ENCODE results near the gene DOK5. TPM values are rescaled to one million over a fixed set of nuclear protein-coding genes. Genes with fewer than 3 reads are reported as not detected.

DOK5 gene
- total and polyA plus RNA-seq, 2 of the 8 experiments (the other 6 are each of a cell fraction or from before 2014, with no cell fraction given) = 8.9 to 15.0 TPM

DNA sequence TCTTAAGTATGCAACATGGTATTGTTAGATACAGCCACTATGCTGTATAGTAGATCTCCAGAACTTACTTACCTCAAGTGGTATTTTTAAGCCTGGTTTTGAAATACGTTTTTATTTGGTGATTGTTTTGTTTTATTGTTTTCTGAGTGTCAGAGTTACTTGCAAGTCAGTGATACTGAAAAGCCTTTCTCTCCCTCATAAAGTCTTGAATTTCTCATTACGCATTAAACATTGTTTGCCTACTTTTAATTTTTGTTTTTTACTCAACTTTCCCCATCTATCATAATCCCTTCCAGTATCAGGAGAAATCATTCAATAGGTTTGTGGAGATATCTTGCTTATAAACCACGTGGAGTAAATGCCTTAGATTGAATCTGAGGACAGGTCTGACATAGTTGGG, 214.9 kb downstream of the DOK5 start (continued):
- TF ChIP-seq, protein P1, sequence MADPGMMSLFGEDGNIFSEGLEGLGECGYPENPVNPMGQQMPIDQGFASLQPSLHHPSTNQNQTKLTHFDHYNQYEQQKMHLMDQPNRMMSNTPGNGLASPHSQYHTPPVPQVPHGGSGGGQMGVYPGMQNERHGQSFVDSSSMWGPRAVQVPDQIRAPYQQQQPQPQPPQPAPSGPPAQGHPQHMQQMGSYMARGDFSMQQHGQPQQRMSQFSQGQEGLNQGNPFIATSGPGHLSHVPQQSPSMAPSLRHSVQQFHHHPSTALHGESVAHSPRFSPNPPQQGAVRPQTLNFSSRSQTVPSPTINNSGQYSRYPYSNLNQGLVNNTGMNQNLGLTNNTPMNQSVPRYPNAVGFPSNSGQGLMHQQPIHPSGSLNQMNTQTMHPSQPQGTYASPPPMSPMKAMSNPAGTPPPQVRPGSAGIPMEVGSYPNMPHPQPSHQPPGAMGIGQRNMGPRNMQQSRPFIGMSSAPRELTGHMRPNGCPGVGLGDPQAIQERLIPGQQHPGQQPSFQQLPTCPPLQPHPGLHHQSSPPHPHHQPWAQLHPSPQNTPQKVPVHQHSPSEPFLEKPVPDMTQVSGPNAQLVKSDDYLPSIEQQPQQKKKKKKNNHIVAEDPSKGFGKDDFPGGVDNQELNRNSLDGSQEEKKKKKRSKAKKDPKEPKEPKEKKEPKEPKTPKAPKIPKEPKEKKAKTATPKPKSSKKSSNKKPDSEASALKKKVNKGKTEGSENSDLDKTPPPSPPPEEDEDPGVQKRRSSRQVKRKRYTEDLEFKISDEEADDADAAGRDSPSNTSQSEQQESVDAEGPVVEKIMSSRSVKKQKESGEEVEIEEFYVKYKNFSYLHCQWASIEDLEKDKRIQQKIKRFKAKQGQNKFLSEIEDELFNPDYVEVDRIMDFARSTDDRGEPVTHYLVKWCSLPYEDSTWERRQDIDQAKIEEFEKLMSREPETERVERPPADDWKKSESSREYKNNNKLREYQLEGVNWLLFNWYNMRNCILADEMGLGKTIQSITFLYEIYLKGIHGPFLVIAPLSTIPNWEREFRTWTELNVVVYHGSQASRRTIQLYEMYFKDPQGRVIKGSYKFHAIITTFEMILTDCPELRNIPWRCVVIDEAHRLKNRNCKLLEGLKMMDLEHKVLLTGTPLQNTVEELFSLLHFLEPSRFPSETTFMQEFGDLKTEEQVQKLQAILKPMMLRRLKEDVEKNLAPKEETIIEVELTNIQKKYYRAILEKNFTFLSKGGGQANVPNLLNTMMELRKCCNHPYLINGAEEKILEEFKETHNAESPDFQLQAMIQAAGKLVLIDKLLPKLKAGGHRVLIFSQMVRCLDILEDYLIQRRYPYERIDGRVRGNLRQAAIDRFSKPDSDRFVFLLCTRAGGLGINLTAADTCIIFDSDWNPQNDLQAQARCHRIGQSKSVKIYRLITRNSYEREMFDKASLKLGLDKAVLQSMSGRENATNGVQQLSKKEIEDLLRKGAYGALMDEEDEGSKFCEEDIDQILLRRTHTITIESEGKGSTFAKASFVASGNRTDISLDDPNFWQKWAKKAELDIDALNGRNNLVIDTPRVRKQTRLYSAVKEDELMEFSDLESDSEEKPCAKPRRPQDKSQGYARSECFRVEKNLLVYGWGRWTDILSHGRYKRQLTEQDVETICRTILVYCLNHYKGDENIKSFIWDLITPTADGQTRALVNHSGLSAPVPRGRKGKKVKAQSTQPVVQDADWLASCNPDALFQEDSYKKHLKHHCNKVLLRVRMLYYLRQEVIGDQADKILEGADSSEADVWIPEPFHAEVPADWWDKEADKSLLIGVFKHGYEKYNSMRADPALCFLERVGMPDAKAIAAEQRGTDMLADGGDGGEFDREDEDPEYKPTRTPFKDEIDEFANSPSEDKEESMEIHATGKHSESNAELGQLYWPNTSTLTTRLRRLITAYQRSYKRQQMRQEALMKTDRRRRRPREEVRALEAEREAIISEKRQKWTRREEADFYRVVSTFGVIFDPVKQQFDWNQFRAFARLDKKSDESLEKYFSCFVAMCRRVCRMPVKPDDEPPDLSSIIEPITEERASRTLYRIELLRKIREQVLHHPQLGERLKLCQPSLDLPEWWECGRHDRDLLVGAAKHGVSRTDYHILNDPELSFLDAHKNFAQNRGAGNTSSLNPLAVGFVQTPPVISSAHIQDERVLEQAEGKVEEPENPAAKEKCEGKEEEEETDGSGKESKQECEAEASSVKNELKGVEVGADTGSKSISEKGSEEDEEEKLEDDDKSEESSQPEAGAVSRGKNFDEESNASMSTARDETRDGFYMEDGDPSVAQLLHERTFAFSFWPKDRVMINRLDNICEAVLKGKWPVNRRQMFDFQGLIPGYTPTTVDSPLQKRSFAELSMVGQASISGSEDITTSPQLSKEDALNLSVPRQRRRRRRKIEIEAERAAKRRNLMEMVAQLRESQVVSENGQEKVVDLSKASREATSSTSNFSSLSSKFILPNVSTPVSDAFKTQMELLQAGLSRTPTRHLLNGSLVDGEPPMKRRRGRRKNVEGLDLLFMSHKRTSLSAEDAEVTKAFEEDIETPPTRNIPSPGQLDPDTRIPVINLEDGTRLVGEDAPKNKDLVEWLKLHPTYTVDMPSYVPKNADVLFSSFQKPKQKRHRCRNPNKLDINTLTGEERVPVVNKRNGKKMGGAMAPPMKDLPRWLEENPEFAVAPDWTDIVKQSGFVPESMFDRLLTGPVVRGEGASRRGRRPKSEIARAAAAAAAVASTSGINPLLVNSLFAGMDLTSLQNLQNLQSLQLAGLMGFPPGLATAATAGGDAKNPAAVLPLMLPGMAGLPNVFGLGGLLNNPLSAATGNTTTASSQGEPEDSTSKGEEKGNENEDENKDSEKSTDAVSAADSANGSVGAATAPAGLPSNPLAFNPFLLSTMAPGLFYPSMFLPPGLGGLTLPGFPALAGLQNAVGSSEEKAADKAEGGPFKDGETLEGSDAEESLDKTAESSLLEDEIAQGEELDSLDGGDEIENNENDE (IDR thresholded peaks at IDR 0.05; ENCODE audit: insufficient replicate concordance, low read length) = no peak
- no peak for TF ChIP-seq NANOG (IDR thresholded peaks at IDR 0.05; ENCODE audit: insufficient read depth, low read depth, low read length, poor library complexity, severe bottlenecking)
- TF ChIP-seq CHD2 (IDR thresholded peaks at IDR 0.05; ENCODE audit: low read length) = no peak
- TF ChIP-seq SRF (IDR thresholded peaks at IDR 0.05; ENCODE audit: low read depth, low read length) = no peak
- no peak for TF ChIP-seq SIX5 (IDR thresholded peaks at IDR 0.05; ENCODE audit: low read depth, low read length)
- TF ChIP-seq SAP30 (IDR thresholded peaks at IDR 0.05; ENCODE audit: insufficient read depth, insufficient replicate concordance, low read length) = no peak
- no peak for TF ChIP-seq RAD21 (IDR thresholded peaks at IDR 0.05 in 1 of 2, conservative IDR thresholded peaks at IDR 0.05 in 1 of 2; ENCODE audit: low read depth in 2 of 2, low read length in 2 of 2)
- no peak for TF ChIP-seq JUND (IDR thresholded peaks at IDR 0.05; ENCODE audit: low read length)
